EH (cell line): ENCODE measurements around the gene CCDC192.

Experiments
- DNase-seq: peaks from one replicate; pipeline ENCODE4 v3.0.0-alpha.2; 2015; ENCODE audit warnings: low read depth

Gene CCDC192

DNA sequence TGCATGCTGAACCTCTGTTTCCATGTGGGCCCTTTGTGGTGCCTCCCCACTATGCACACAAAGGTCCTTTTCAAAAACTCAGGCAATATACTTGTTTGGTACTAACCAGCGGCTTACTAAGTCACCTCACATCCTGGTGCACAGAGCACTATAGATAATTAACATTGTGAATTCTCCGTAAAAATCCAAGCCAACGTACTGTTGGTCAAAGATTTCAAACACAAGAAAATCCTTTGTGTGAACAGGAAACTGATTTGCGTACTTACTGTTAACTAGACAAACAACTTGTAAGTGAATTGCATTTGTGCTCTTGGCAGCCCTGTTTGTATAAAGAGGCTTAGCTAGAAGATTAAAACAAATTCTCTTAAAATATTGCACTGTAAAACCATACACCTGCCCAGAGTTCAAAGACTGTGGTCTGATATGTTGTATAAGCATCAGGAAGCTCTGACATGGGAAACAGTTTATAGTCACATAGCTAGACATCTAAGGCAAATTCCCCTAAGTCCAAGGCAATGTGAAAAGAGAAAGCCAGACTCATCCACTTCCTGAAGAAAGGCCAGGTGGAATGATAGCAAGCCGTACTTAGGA lies 255.3 kb downstream of the CCDC192 start:
- DNase-seq, result no peak

- peak; percentile 87 for DNase-seq
Observed at GRCh38 chr5:127959152-127959764, 256.1 kb downstream of the CCDC192 start.

DNA sequence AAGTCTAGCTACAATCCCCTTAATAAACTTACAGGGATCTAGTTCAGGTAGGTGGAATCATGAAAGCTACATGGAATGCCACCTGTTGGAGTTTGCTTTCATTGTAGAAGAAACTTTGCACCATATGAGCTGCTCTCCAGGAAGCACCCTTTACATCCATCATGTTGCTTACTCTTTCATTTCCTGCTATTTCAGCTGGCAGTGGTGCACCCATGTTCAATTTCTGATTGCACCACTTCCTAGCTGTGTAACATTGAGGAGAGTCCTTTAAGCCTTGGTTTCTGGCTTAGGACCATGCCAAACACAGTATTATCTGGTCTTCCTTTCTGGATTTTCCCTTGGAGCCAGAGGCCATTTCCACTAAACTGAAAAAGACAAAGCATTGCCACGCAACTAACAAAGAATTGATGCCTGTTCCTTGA lies 257.1 kb downstream of the CCDC192 start:
- no peak for DNase-seq

DNA sequence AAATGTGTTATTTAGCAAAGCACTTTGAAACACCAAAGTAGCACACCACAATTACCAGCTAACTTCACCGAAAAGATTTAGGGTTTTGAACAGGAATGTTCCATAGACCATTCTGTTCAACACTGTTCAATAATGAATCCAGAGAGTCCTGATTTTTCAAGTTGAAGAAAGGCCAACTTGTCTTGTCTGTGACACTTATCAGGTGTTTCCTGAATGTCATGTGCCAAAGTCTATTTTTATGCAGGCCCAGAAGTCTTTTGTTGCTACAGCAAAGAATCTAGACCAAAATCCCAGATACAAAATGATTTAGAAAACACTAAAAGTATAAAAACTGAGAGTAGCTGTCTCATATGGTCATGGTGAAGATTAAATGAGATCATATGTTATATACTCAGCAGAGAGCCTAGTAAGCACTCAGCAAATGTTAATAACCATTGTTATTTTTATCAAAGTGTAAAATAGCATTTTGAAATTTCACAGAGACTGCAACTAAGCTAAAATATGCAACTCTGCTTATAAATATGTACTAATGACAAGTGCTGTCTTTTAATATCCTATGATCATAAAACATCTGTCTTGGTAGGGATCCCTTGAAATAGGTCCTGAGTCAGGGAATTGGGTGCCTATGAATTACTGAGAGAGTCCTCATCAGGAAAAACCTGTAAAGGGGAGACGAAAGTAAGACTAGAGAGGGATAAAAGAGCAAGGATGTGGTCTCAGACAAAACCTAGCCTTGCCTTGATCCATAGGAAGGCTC lies 258.0 kb downstream of the CCDC192 start:
- no peak for DNase-seq

GRCh38 chr5:127961763-127962145 lies 258.6 kb downstream of the CCDC192 start:
- no peak for DNase-seq

DNA sequence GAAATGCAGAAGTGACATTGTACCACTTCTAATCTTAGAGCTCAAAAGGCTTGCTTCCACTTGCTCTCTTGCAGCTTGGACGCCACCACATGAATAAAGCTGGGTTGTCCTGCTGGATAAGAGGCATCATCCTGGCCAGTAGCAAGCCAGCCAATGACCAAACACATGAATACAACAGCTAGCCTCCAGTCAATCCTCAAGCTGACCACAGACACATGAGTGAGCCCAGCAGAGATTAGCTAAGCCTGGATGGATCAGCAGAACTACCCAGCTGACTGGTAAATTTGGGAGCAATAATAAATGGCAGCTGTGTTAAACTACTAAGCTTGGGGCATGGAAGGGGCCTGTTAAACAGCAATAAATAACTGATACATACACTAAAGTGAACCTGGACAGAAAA lies 259.3 kb downstream of the CCDC192 start:
- no peak for DNase-seq

GRCh38 chr5:127963233-127963632 lies 260.0 kb downstream of the CCDC192 start:
- no peak for DNase-seq

DNA sequence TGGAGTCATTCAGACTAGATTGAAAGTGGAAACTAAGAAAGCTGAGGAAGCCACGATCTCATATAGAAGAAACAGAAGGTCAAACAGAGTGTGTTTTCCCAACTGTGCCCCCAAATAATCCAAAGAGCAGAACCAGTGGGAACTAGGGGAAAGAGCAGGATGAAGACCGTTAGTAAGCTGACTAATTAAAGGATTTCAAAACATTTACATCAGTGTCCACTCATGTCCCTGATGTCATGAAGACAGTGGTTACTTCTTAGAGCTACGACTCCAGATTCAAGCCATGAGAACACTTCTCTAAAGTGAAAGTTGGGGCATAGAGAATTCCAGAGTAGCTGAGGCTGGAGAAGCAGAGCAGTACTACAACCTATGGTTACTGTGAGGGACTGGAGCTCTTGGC lies 260.7 kb downstream of the CCDC192 start:
- DNase-seq, result peak; percentile 74

DNA sequence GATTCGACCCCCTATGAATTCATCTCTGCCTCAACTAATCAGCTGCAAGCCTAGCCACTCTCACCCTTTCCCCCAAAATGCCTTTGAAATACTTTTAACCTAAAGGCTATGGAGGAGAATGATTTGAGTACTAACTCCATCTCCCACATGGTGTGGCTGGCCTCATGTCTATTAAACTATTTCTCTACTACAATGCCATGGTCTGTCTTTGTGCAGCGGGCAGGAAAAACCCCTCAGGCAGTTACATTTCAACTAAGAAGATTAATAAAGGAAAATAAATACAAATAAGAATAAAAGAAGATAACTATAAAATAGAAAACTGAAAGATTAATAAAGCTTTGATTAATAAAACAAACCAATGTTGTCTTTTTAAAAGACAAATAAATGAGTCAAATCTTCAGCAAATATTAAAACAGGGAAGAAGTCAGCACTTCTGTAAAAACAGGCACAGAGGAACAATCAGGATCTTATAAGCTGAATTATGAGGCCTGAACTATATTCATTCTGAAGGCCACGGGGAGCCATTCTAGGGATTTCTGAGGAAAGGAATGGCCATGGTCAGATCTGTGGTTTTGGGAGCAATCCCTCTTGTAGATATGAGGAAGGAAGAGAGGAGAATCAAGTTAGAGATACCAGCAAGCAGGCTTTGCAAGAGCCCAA lies 264.3 kb downstream of the CCDC192 start:
- DNase-seq, result no peak

DNA sequence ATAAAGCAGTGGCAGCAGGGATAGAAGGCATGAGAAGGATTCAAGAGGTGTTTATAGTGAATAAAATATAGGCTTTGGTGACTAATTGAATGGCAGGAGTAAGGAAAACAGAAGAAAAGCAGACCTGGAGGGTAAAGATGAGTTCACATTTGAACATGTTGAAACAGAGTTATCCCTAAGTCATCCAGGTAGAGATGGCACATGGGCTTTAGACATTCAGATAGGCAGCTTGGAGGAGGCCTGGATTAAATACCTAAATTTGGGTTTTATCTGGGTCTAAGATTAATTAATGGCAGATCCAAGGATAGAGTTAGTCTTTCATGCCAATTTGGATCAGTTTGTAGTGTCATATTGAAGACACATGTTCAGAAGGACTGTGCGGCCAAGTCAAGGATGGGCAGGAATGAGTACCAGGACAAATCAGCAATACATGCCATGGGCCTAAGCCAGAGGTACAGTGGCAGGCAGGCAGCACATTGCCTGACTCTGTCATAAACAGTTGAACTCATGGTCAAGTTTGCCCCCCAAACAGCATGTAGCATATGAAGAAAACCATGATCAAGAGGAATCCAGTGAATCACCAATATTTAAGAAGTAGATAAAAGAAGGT lies 264.9 kb downstream of the CCDC192 start:
- no peak for DNase-seq

GRCh38 chr5:127969002-127969401 lies 265.8 kb downstream of the CCDC192 start:
- DNase-seq, result no peak

DNA sequence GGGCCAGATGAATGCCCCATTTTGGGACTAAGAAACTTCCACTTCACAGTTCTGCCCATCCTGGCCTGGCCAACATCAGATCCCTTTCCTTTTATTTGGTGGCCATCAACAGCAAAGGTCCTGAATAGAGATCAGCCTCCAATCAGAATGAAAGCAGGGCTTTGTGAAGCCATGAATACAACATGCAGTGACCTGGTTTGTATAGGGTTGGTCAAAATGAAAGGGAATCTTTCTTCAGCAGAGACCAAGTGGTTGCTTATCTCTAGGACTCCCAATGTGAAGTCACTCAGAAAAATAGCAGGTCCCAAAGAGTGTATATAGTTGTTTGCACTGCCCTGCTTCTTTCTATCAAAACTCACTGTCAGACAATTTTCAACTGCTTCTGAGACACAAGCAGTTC lies 266.5 kb downstream of the CCDC192 start:
- DNase-seq, result no peak

DNA sequence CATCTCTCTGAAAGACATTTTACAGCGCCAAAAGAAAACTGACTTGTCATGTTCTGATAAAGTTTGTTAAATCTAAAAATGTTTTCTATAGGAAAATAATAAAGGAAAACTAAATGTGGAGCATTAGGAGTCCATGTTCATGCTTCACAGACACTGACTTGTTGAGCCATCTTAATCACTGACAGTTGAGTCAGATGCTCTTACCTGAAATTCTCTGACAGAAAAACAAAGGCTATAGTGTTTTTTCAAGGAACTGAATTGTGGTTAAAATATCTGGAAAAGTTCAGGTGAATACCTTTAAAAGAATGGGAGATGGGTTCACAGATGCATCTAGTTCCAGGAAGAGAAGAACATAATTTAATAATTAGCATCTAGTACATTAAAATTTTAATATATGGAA lies 266.9 kb downstream of the CCDC192 start:
- DNase-seq, result no peak

GRCh38 chr5:127970854-127971425 lies 267.7 kb downstream of the CCDC192 start:
- no peak for DNase-seq

- DNase-seq, result no peak
Observed at GRCh38 chr5:127975961-127976360, 272.8 kb downstream of the CCDC192 start.

DNA sequence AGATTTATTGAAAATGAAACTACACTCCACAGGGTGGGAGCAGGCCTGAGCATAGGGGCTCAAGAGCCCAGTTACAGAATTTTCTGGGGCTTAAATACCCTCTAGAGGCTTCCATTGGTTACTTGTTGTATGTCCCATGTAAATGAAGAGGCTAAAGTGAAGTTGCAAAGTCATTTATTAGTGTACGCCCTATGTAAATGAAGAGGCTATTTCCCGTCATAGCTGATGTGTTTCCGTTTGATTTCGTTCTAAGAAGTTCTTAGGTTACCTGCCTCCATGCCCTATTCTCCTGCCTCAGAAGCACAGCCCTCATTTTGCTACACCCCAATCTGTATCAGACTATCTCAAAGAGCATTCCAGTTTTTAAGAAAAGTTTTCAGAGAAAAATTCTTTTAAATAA lies 273.3 kb downstream of the CCDC192 start:
- DNase-seq, result no peak

- DNase-seq, result no peak
Observed at GRCh38 chr5:127976991-127977717, 274.0 kb downstream of the CCDC192 start.

DNA sequence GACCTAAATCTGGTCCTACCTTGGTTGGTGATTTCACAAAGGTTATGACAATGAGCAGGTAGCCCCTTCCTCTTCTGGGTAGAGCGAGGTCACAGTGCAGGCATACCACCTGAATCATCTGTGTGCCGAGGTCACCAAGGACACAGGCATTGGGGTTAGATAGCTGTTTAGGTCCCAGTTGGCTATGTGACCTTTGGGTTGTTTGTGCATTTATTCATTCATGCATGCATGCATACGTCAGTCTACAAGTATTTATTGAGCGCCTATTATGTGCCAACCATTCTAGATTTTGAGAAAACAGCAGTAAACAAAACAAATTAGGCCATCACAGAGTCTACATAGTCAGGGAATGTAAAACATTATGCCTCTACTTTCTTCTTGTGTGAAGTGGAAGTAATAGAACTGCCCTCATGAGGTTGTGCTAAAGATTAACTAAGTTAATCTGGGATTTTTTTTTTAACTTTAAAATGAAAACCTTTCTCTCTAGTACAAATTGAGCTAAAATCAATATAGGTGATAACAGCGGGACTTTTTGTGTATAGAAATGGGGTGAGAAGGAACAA lies 275.6 kb downstream of the CCDC192 start:
- DNase-seq, result no peak

- DNase-seq, result no peak
Observed at GRCh38 chr5:127979475-127979874, 276.3 kb downstream of the CCDC192 start.

DNA sequence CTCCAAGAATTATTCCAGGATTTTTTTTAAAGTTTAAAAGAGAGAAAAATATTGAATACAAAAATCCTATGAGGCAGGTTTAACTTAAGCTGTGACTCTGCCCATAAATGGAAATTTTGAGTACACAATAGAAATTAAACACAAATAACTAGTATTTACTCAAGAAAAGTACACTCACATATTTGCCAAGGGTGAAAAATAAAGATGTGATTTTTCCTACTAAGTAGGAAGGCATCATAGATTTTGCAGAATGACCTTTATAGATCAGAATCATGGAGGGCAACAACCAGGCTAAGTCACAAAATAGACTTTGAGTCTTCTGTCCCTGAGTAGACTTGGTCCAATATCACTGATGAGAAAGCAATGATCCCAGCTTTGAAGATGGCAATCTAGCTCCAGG lies 277.7 kb downstream of the CCDC192 start:
- DNase-seq, result no peak

DNA sequence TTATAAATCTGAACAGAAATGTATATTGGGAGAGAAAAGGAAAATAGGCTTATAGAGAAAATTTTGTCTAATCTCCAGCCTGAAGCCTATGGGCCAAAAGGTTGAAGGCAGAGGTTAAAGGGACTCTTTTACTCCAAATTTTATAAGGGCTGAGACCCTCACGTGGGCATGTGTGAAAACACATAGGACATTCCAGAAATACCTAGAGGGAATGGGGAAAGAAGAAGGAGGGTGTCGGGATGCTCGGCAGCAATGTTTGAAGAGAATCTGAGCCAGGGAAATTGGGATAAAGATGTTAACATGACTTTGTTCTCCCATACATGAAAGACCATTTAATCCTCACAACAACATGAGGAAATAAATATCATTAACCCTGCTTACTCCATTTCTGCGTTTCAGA lies 278.3 kb downstream of the CCDC192 start:
- no peak for DNase-seq
